Neural cell (in vitro differentiated cells): ENCODE measurements around the gene ANO4. TPM values are rescaled to one million over a fixed set of nuclear protein-coding genes. Genes with fewer than 3 reads are reported as not detected.

Experiments used
- H2AFZ ChIP-seq: fragments of 200-600, 300-800 bp; sonication (generic), shearing (Covaris generic); 2 replicates; pipeline ENCODE4 v1.6.0; 2014; ENCODE audit warnings: low read depth, mild to moderate bottlenecking, antibody characterized with exemption, low read length, moderate library complexity
- H3F3A ChIP-seq: fragments of 200-600 bp; shearing (Covaris generic); 2 replicates; pipeline ENCODE4 v1.6.1; 2016; ENCODE audit warnings: mild to moderate bottlenecking, moderate library complexity, mixed read lengths, antibody characterized with exemption, low read length; ENCODE audit not compliant: insufficient read depth, poor library complexity, severe bottlenecking
- H3K27ac ChIP-seq: fragments of 200-600, 300-800 bp; sonication (generic), shearing (Covaris generic); 2 replicates; pipeline ENCODE4 v1.5.1; 2014; ENCODE audit warnings: mild to moderate bottlenecking, low read length, moderate library complexity
- H3K27me3 ChIP-seq: fragments of 300-800, 200-600 bp; sonication (generic), shearing (Covaris generic); 2 replicates; pipeline ENCODE4 v1.6.0; 2014; ENCODE audit warnings: mild to moderate bottlenecking, low read depth, low read length, moderate library complexity; ENCODE audit not compliant: insufficient read depth
- H3K36me3 ChIP-seq: fragments of 300-800, 200-600 bp; sonication (generic), shearing (Covaris generic); 2 replicates; pipeline ENCODE4 v1.5.1; 2014; ENCODE audit warnings: mild to moderate bottlenecking, antibody characterized with exemption, low read length, moderate library complexity; ENCODE audit not compliant: insufficient read depth
- H3K4me2 ChIP-seq: fragments of 300-800, 200-600 bp; sonication (generic), shearing (Covaris generic); 2 replicates; pipeline ENCODE4 v1.6.0; 2014; ENCODE audit warnings: mild to moderate bottlenecking, low read length
- H3K4me3 ChIP-seq: fragments of 300-800, 200-600 bp; sonication (generic), shearing (Covaris generic); 2 replicates; pipeline ENCODE4 v1.5.1; 2014; ENCODE audit warnings: mild to moderate bottlenecking, low read length, moderate library complexity
- H3K79me2 ChIP-seq: fragments of 200-600 bp; shearing (Covaris generic); replicated peaks from 2 replicates; pipeline ENCODE4 v1.6.0; 2014; ENCODE audit warnings: mild to moderate bottlenecking, low read length, moderate library complexity; ENCODE audit not compliant: insufficient read depth
- H3K9ac ChIP-seq: fragments of 300-800, 200-600 bp; sonication (generic), shearing (Covaris generic); 2 replicates; pipeline ENCODE4 v1.6.1; 2016; ENCODE audit warnings: mild to moderate bottlenecking, low read length, mixed read lengths
- H3K9me2 ChIP-seq: fragments of 200-600 bp; shearing (Covaris generic); 2 replicates; pipeline ENCODE4 v1.6.1; 2016; ENCODE audit warnings: mild to moderate bottlenecking, low read length, mixed read lengths; ENCODE audit not compliant: insufficient read depth
- H3K9me3 ChIP-seq: fragments of 200-600, 300-800 bp; sonication (generic), shearing (Covaris generic); 2 replicates; pipeline ENCODE4 v1.6.1; 2016; ENCODE audit warnings: mild to moderate bottlenecking, mixed run types, low read length, moderate library complexity, mixed read lengths
- H4K20me1 ChIP-seq: fragments of 200-600 bp; shearing (Covaris generic); 2 replicates; pipeline ENCODE4 v1.6.1; 2016; ENCODE audit warnings: mild to moderate bottlenecking, mixed run types; ENCODE audit not compliant: insufficient read depth
- EP300 ChIP-seq: fragments of 450-650 bp; conservative IDR thresholded peaks from 2 replicates; pipeline ENCODE4 v1.6.1; 2014; ENCODE audit warnings: antibody characterized with exemption, mild to moderate bottlenecking, moderate library complexity; ENCODE audit not compliant: poor library complexity, severe bottlenecking
- EZH2 ChIP-seq: fragments of 200-600, 300-800 bp; shearing (Covaris generic), sonication (generic); IDR thresholded peaks from 2 replicates; pipeline ENCODE4 v1.6.1; 2014; ENCODE audit warnings: antibody characterized with exemption, low read length, borderline replicate concordance, mild to moderate bottlenecking; ENCODE audit not compliant: insufficient read depth, poor library complexity, severe bottlenecking
- MXI1 ChIP-seq: fragments of 450-650 bp; conservative IDR thresholded peaks from 2 replicates; pipeline ENCODE4 v1.6.1; 2014; ENCODE audit warnings: antibody characterized with exemption, mild to moderate bottlenecking; ENCODE audit not compliant: poor library complexity, severe bottlenecking
- POLR2AphosphoS5 ChIP-seq: IDR thresholded peaks from 2 replicates; pipeline ENCODE4 v1.6.1; 2012
- RAD21 ChIP-seq: fragments of 450-650 bp; conservative IDR thresholded peaks from 2 replicates; pipeline ENCODE4 v1.6.1; 2014; ENCODE audit warnings: antibody characterized with exemption, mild to moderate bottlenecking, moderate library complexity
- SMC3 ChIP-seq: fragments of 450-650 bp; conservative IDR thresholded peaks from 2 replicates; pipeline ENCODE4 v1.6.1; 2014; ENCODE audit warnings: antibody characterized with exemption, mild to moderate bottlenecking, moderate library complexity; ENCODE audit not compliant: poor library complexity
- TAF1 ChIP-seq: IDR thresholded peaks from 2 replicates; pipeline ENCODE4 v1.6.1; 2012; ENCODE audit warnings: low read depth
- polyA plus RNA-seq: library from polyadenylated mRNA; depleted of rRNA; stranded (reverse); fragments of >200 nt; gene quantifications from 2 replicates; pipeline ENCODE4 v1.2.3, GENCODE V29; 2014
- TF ChIP-seq, protein P1 (sequence below): fragments of 450-650 bp; IDR thresholded peaks from 2 replicates; pipeline ENCODE4 v1.5.1; 2014; ENCODE audit warnings: antibody characterized with exemption, mild to moderate bottlenecking, moderate library complexity; ENCODE audit not compliant: poor library complexity, severe bottlenecking
- TF ChIP-seq, protein P2 (sequence below): IDR thresholded peaks from 2 replicates; pipeline ENCODE4 v1.6.1; 2012; ENCODE audit warnings: borderline replicate concordance

The ANO4 gene
- polyA plus RNA-seq, 1 donor from 2014 or later, result 11.1 TPM

DNA sequence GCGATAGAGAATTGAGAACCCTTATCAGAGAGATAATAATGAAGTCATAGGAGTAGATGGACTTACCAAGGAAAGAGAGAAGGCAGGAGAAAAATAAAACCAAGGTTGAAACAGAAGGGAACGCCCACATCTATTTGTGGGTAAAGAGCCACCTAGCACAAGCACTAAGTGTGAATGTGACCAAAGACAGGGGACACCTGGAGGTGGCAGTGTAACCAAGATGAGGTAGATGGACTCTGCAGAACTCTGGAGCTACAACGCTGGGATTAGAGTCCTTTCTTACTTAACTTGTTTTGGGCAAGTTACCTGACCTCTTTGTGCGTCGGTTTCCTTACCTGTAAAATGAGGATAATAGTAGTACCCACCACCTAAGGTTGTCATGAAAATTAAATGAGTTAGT, 313.6 kb downstream of the ANO4 start:
- Histone ChIP-seq H2AFZ (no peak overlapping the region), H3K4me2 (no peak overlapping the region), H3F3A (no peaks in the 10 kb centered on the region), H3K27ac (no peak overlapping the region), H3K9me3 (no peaks in the 10 kb centered on the region), H3K36me3 (no peaks in the 10 kb centered on the region), H3K79me2 (no peaks in the 10 kb centered on the region), H3K4me3 (no peak overlapping the region), H3K9ac (no peak overlapping the region), H3K9me2 (no peaks in the 10 kb centered on the region), H3K27me3 (no peaks in the 10 kb centered on the region), H4K20me1 (no peaks in the 10 kb centered on the region)
- TF ChIP-seq EZH2, result no peak
- no peak for TF ChIP-seq POLR2AphosphoS5
- TF ChIP-seq SMC3, result no peak
- TF ChIP-seq RAD21, result no peak
- no peak for TF ChIP-seq MXI1

DNA sequence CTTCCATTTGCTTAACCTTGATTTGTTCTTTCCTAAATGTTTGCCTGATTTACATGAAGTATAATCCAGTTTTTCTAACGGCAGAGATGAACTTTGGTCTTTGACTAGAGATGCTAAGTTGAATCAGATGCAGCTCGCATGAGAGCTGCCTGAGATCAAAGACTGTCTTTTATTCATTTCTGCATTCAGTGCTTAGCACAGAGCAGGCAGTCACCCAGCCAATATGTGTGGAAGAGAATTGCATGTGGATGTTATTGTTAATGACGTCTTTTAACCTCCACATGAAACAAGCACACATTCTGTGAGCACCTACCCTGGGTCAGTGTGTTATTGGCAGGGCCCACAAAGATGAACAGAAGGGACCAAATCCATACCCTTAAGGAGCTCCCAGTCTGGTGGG, 316.3 kb downstream of the ANO4 start:
- H3K9me3 ChIP-seq, result no peaks in the 10 kb centered on the region
- H3K9me2 ChIP-seq, result no peaks in the 10 kb centered on the region
- H3K9ac ChIP-seq, result no peak overlapping the region
- H3K4me3 ChIP-seq, result no peak overlapping the region
- H3K27ac ChIP-seq, result no peak overlapping the region
- TF ChIP-seq SMC3 (no peak), RAD21 (no peak), EP300 (no peak), EZH2 (no peak), POLR2AphosphoS5 (no peak), MXI1 (no peak), TAF1 (no peak)
- TF ChIP-seq, protein P1, sequence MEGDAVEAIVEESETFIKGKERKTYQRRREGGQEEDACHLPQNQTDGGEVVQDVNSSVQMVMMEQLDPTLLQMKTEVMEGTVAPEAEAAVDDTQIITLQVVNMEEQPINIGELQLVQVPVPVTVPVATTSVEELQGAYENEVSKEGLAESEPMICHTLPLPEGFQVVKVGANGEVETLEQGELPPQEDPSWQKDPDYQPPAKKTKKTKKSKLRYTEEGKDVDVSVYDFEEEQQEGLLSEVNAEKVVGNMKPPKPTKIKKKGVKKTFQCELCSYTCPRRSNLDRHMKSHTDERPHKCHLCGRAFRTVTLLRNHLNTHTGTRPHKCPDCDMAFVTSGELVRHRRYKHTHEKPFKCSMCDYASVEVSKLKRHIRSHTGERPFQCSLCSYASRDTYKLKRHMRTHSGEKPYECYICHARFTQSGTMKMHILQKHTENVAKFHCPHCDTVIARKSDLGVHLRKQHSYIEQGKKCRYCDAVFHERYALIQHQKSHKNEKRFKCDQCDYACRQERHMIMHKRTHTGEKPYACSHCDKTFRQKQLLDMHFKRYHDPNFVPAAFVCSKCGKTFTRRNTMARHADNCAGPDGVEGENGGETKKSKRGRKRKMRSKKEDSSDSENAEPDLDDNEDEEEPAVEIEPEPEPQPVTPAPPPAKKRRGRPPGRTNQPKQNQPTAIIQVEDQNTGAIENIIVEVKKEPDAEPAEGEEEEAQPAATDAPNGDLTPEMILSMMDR, result no peak
- TF ChIP-seq, protein P2, sequence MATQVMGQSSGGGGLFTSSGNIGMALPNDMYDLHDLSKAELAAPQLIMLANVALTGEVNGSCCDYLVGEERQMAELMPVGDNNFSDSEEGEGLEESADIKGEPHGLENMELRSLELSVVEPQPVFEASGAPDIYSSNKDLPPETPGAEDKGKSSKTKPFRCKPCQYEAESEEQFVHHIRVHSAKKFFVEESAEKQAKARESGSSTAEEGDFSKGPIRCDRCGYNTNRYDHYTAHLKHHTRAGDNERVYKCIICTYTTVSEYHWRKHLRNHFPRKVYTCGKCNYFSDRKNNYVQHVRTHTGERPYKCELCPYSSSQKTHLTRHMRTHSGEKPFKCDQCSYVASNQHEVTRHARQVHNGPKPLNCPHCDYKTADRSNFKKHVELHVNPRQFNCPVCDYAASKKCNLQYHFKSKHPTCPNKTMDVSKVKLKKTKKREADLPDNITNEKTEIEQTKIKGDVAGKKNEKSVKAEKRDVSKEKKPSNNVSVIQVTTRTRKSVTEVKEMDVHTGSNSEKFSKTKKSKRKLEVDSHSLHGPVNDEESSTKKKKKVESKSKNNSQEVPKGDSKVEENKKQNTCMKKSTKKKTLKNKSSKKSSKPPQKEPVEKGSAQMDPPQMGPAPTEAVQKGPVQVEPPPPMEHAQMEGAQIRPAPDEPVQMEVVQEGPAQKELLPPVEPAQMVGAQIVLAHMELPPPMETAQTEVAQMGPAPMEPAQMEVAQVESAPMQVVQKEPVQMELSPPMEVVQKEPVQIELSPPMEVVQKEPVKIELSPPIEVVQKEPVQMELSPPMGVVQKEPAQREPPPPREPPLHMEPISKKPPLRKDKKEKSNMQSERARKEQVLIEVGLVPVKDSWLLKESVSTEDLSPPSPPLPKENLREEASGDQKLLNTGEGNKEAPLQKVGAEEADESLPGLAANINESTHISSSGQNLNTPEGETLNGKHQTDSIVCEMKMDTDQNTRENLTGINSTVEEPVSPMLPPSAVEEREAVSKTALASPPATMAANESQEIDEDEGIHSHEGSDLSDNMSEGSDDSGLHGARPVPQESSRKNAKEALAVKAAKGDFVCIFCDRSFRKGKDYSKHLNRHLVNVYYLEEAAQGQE, result no peak
- no peaks in the 10 kb centered on the region for H3K79me2 ChIP-seq
- H3K36me3 ChIP-seq, result no peaks in the 10 kb centered on the region
- H3K4me2 ChIP-seq, result no peak overlapping the region
- H3K27me3 ChIP-seq, result no peaks in the 10 kb centered on the region
- H3F3A ChIP-seq, result no peaks in the 10 kb centered on the region
- H4K20me1 ChIP-seq, result no peaks in the 10 kb centered on the region
- no peak overlapping the region for H2AFZ ChIP-seq
